Neural crest cell (in vitro differentiated cells): ENCODE results near the gene PSTPIP2. TPM values are rescaled to one million over a fixed set of nuclear protein-coding genes. Genes with fewer than 3 reads are reported as not detected.
A peak's percentile ranks its signal among the peaks of the same experiment; 100 is the strongest.

Experiments used
- DNase-seq: peaks from one replicate; pipeline ENCODE4 v3.0.0; 2021; ENCODE audit warnings: low read depth, mixed read lengths, low spot score
- H3K27ac Mint-ChIP-seq: one replicate; pipeline ENCODE4 v1.8.0; 2021; ENCODE audit warnings: mild to moderate bottlenecking, mixed read lengths; ENCODE audit not compliant: unreplicated experiment
- H3K27me3 Mint-ChIP-seq: 2 replicates; pipeline ENCODE4 v1.8.0; 2021; ENCODE audit warnings: low read depth, mild to moderate bottlenecking, mixed read lengths
- H3K36me3 Mint-ChIP-seq: 2 replicates; pipeline ENCODE4 v1.8.0; 2021; ENCODE audit warnings: low read depth, mild to moderate bottlenecking, mixed read lengths
- H3K4me1 Mint-ChIP-seq: 2 replicates; pipeline ENCODE4 v1.8.0; 2021; ENCODE audit warnings: mixed read lengths
- H3K4me3 Mint-ChIP-seq: one replicate; pipeline ENCODE4 v1.8.0; 2021; ENCODE audit warnings: mild to moderate bottlenecking, mixed read lengths
- H3K9me3 Mint-ChIP-seq: 2 replicates; pipeline ENCODE4 v1.8.0; 2021; ENCODE audit warnings: mixed read lengths
- CTCF ChIP-seq: fragments of 200-600 bp; sonication (generic); conservative IDR thresholded peaks from 2 replicates; pipeline ENCODE4 v1.5.0; 2021; ENCODE audit warnings: antibody characterized with exemption, mild to moderate bottlenecking
- total RNA-seq: library from RNA; stranded (reverse); gene quantifications from 2 replicates; pipeline ENCODE4 v1.2.1, GENCODE V29; 2021

Gene PSTPIP2
- total RNA-seq, 1 donor from 2014 or later = 7.0 TPM

- Mint-ChIP-seq H3K27me3 (no peaks in the 10 kb centered on the region), H3K9me3 (no peaks in the 10 kb centered on the region), H3K4me3 (peak overlapping the region; percentile 65), H3K27ac (no peak overlapping the region), H3K4me1 (peaks cover 23% of the 10 kb centered on the region), H3K36me3 (peaks cover 4% of the 10 kb centered on the region)
- no peak for DNase-seq
- no peak for TF ChIP-seq CTCF
Observed at GRCh38 chr18:46099463-46099862, 27.4 kb upstream of the PSTPIP2 start.

- Mint-ChIP-seq H3K27me3 (no peaks in the 10 kb centered on the region), H3K4me1 (peaks cover 18% of the 10 kb centered on the region), H3K27ac (peak overlapping the region; percentile 99), H3K9me3 (no peaks in the 10 kb centered on the region), H3K4me3 (peak overlapping the region; percentile 92), H3K36me3 (peaks cover 7% of the 10 kb centered on the region)
- no peak for TF ChIP-seq CTCF
- no peak for DNase-seq
Observed at GRCh38 chr18:46098616-46098933, 26.5 kb upstream of the PSTPIP2 start.

GRCh38 chr18:46097801-46098615, 25.9 kb upstream of the PSTPIP2 start, which contains the start of gene ATP5F1A:
Gene ATP5F1A, minus strand, starts transcription at chr18:46098296. Its CDS starts 65 bp downstream, at chr18:46098231.
- peak; percentile 76 for DNase-seq
- peak within 1 kb of the TSS; percentile 92 for H3K4me3 Mint-ChIP-seq
- no peaks in the 10 kb centered on the region for H3K27me3 Mint-ChIP-seq
- no peaks in the 10 kb centered on the region for H3K9me3 Mint-ChIP-seq
- H3K4me1 Mint-ChIP-seq = peaks cover 18% of the 10 kb centered on the region
- peak; percentile 12 for TF ChIP-seq CTCF
- H3K27ac Mint-ChIP-seq = peak within 1 kb of the TSS; percentile 99
- peaks cover 7% of the 10 kb centered on the region for H3K36me3 Mint-ChIP-seq

- H3K4me3 Mint-ChIP-seq = peak overlapping the region; percentile 92
- DNase-seq = no peak
- H3K27ac Mint-ChIP-seq = peak overlapping the region; percentile 92
- no peaks in the 10 kb centered on the region for H3K9me3 Mint-ChIP-seq
- TF ChIP-seq CTCF = no peak
- peaks cover 18% of the 10 kb centered on the region for H3K4me1 Mint-ChIP-seq
- no peaks in the 10 kb centered on the region for H3K27me3 Mint-ChIP-seq
- H3K36me3 Mint-ChIP-seq = peaks cover 7% of the 10 kb centered on the region
Observed at GRCh38 chr18:46097431-46097800, 25.4 kb upstream of the PSTPIP2 start.

GRCh38 chr18:46096651-46097300, 24.7 kb upstream of the PSTPIP2 start:
- H3K36me3 Mint-ChIP-seq = peaks cover 8% of the 10 kb centered on the region
- H3K27ac Mint-ChIP-seq = peak overlapping the region; percentile 92
- no peaks in the 10 kb centered on the region for H3K9me3 Mint-ChIP-seq
- H3K4me1 Mint-ChIP-seq = peaks cover 18% of the 10 kb centered on the region
- DNase-seq = no peak
- no peaks in the 10 kb centered on the region for H3K27me3 Mint-ChIP-seq
- peak overlapping the region; percentile 92 for H3K4me3 Mint-ChIP-seq
- TF ChIP-seq CTCF = no peak
